ENCODE measurements around the gene CTSC.
"Not testable (repeated sequence)": the region's sequence is repeated elsewhere in the genome, so short reads cannot be mapped to it uniquely, and the experiment has no call there.

CTSC gene

GRCh38 chr11:88326099-88326498 lies 11.4 kb downstream of the CTSC start:
- Histone ChIP-seq H3K4me3 (replicated peaks; ENCODE audit: low read depth, low read length) (no peak overlapping the region), H3K36me3 (ENCODE audit: control insufficient read depth, insufficient read depth, low read length) (peaks cover 6% of the 10 kb centered on the region), H3K27me3 (replicated peaks; ENCODE audit: control insufficient read depth, insufficient read depth, low read length) (no peaks in the 10 kb centered on the region)
- DNase-seq (ENCODE audit: extremely low read depth, insufficient read length) = no peak
- no peak for TF ChIP-seq CTCF (IDR thresholded peaks at IDR 0.05; ENCODE audit: insufficient read depth, low read length, poor library complexity, severe bottlenecking)

GRCh38 chr11:88324562-88325345 lies 12.8 kb downstream of the CTSC start:
- peaks cover 2% of the 10 kb centered on the region for H3K36me3 ChIP-seq (ENCODE audit: control insufficient read depth, insufficient read depth, low read length)
- DNase-seq (ENCODE audit: extremely low read depth, insufficient read length) = no peak
- H3K27me3 ChIP-seq (replicated peaks; ENCODE audit: control insufficient read depth, insufficient read depth, low read length) = no peaks in the 10 kb centered on the region
- H3K4me3 ChIP-seq (replicated peaks; ENCODE audit: low read depth, low read length) = no peak overlapping the region
- TF ChIP-seq CTCF (IDR thresholded peaks at IDR 0.05; ENCODE audit: insufficient read depth, low read length, poor library complexity, severe bottlenecking) = no peak

GRCh38 chr11:88322881-88323280 lies 14.7 kb downstream of the CTSC start:
- H3K27me3 ChIP-seq (replicated peaks; ENCODE audit: control insufficient read depth, insufficient read depth, low read length); H3K4me3 ChIP-seq (replicated peaks; ENCODE audit: low read depth, low read length); H3K36me3 ChIP-seq (ENCODE audit: control insufficient read depth, insufficient read depth, low read length); DNase-seq (ENCODE audit: extremely low read depth, insufficient read length): not testable (repeated sequence)

DNA sequence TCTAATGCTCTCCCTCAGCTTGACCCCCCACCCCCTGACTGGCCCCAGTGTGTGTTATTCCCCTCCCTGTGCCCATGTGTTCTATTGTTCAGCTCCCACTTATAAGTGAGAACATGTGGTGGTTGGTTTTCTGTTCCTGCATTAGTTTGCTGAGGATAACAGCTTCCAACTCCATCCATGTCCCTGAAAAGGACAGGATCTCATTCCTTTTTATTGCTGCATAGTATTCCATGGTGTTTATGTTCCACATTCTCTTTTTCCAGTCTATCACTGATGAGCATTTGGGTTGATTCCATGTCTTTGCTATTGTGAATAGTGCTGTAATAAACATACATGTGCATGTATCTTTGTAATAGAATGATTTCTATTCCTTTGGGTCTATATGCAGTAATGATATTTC lies 16.1 kb downstream of the CTSC start:
- H3K4me3 ChIP-seq (replicated peaks; ENCODE audit: low read depth, low read length); H3K36me3 ChIP-seq (ENCODE audit: control insufficient read depth, insufficient read depth, low read length); H3K27me3 ChIP-seq (replicated peaks; ENCODE audit: control insufficient read depth, insufficient read depth, low read length); DNase-seq (ENCODE audit: extremely low read depth, insufficient read length): not testable (repeated sequence)

DNA sequence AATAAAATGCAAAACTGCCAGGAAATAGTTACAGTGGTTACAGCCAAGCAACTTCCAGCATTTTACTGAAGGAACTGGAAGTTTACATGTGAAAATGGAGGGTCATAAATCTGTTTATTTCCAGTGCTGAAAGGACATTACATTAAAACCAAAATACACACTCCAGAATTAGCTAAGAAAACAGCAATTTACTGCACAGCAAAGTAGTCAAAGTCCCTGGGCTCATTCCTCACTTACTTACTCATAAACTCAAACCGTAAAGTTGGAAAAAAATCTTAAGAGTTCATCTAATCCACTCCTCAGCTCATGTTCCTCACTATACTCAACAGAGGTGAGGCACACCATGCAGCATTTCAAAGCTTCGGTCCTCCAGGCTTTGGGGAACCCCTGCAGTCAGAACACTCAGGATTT lies 17.4 kb downstream of the CTSC start:
- no peak for TF ChIP-seq CTCF (IDR thresholded peaks at IDR 0.05; ENCODE audit: insufficient read depth, low read length, poor library complexity, severe bottlenecking)
- no peak for DNase-seq (ENCODE audit: extremely low read depth, insufficient read length)
- Histone ChIP-seq H3K27me3 (replicated peaks; ENCODE audit: control insufficient read depth, insufficient read depth, low read length) (no peaks in the 10 kb centered on the region), H3K4me3 (replicated peaks; ENCODE audit: low read depth, low read length) (no peak overlapping the region), H3K36me3 (ENCODE audit: control insufficient read depth, insufficient read depth, low read length) (no peaks in the 10 kb centered on the region; the same call in 1 of the 2 replicates)

- no peaks in the 10 kb centered on the region; the same call in 1 of the 2 replicates for H3K36me3 ChIP-seq (ENCODE audit: control insufficient read depth, insufficient read depth, low read length)
- TF ChIP-seq CTCF (IDR thresholded peaks at IDR 0.05; ENCODE audit: insufficient read depth, low read length, poor library complexity, severe bottlenecking) = no peak
- H3K27me3 ChIP-seq (replicated peaks; ENCODE audit: control insufficient read depth, insufficient read depth, low read length) = no peaks in the 10 kb centered on the region
- no peak overlapping the region for H3K4me3 ChIP-seq (replicated peaks; ENCODE audit: low read depth, low read length)
- DNase-seq (ENCODE audit: extremely low read depth, insufficient read length) = no peak
Observed at GRCh38 chr11:88318017-88318416, 19.5 kb downstream of the CTSC start.

DNA sequence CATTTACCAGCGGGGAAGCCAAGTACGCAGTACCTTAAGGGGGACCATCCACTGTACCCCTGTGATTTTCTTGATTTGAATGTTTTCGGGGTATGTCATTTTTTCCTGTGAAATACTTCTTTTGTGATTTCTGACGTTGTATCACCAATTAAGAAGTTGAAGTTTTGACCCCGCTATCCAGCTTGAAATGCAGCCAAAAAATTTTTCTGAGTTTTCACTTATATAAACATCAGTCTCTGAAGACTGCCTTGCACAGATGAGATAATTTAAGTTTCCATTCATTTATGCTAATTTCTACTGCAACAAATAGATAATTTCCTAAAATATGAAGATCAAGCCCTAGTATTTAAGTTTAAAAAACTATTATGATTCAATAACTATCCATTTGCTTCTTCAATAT lies 20.0 kb downstream of the CTSC start:
- Histone ChIP-seq H3K36me3 (ENCODE audit: control insufficient read depth, insufficient read depth, low read length) (no peaks in the 10 kb centered on the region; the same call in 1 of the 2 replicates), H3K27me3 (replicated peaks; ENCODE audit: control insufficient read depth, insufficient read depth, low read length) (no peaks in the 10 kb centered on the region), H3K4me3 (replicated peaks; ENCODE audit: low read depth, low read length) (no peak overlapping the region)
- TF ChIP-seq CTCF (IDR thresholded peaks at IDR 0.05; ENCODE audit: insufficient read depth, low read length, poor library complexity, severe bottlenecking) = no peak
- no peak for DNase-seq (ENCODE audit: extremely low read depth, insufficient read length)
